ENCODE measurements around the gene TLR7.

The TLR7 gene

DNA sequence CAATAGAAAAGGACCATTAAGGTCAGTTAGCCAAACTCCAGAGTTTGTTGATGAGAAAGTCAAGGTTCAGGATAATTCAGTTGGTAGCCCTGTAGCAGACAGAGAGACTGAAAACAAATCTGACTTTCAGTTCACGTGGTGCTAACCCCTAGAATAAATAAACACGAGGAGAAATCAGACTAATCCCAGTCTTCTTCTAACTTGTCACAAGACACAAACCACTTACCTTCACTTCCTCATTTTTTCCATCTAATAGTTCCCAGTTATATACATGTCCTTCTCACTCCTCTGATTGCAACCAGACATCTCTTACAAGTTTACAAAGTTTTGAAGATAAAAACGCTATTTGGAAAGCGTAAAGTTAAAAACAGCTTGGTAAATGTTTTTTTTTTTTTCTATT is 7.7 kb downstream of the TLR7 start:
- TF ChIP-seq, protein P1, sequence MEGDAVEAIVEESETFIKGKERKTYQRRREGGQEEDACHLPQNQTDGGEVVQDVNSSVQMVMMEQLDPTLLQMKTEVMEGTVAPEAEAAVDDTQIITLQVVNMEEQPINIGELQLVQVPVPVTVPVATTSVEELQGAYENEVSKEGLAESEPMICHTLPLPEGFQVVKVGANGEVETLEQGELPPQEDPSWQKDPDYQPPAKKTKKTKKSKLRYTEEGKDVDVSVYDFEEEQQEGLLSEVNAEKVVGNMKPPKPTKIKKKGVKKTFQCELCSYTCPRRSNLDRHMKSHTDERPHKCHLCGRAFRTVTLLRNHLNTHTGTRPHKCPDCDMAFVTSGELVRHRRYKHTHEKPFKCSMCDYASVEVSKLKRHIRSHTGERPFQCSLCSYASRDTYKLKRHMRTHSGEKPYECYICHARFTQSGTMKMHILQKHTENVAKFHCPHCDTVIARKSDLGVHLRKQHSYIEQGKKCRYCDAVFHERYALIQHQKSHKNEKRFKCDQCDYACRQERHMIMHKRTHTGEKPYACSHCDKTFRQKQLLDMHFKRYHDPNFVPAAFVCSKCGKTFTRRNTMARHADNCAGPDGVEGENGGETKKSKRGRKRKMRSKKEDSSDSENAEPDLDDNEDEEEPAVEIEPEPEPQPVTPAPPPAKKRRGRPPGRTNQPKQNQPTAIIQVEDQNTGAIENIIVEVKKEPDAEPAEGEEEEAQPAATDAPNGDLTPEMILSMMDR (IDR thresholded peaks at IDR 0.05; ENCODE audit: low read depth, low read length) = no peak

DNA sequence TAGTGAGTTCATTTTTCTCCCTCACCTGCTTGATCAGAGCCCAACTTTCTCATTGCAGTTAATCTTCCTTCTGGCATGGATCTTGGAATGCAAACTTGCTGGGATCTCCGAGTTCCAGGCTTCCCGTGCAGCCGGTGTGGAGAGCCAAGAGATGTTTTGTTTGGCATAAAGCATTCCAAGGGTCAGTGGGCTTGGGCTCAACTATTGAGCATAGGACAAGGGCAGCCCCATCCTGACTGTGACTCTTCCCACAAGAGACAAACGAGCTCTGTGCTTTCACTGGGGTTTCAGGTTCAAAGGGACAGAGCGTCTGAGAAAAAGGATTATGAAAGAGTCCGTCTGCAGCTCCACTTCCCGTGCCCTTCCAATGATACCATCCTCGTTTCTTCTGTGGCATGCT is 10.5 kb downstream of the TLR7 start:
- TF ChIP-seq, protein P1 (IDR thresholded peaks at IDR 0.05; ENCODE audit: low read depth, low read length) = no peak
- no peak overlapping the region for H3K4me3 ChIP-seq (ENCODE audit: low read depth, low read length)

More for the DNA sequence above, 7.7 kb downstream of the TLR7 start:
- no peak overlapping the region for H3K4me3 ChIP-seq (ENCODE audit: low read depth, low read length)

DNA sequence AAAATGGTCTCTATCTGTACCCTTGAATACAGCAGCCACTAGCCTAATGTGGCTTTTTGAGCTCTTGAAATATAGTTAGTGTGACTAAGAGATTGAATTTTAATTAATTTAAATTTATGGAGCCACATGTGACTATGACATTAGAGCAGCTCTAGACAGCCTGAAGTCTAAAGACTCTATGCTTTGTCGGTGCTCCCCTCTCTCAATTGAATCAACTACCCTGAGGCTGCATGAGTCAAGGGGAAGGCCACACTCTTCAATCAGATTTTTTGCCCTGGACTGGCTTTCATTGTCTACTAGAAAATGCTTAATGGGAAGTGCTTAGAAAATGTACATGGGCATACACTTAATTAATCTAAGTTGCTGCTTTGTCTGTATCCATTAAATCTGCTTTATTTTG is 11.7 kb downstream of the TLR7 start:
- TF ChIP-seq, protein P1 (IDR thresholded peaks at IDR 0.05; ENCODE audit: low read depth, low read length) = no peak

DNA sequence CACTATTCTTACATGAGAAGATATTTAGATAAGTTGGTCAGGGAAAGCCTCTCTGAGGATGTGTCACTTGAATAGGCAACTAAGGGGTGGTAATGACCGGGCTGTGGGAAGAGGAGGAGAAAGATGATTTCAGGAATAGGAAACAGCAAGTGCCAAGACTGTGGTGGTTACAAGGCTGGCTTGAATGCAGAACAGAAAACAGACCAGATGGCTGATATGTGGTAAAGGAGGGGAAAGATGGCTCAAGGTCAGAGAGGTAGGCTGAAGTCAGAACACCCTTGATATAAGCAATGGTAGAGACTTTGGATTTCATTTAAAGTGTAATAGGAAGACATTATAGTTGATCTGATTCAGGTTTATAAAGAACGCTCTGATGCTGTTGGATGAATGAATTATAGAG is 15.0 kb downstream of the TLR7 start:
- TF ChIP-seq, protein P1 (IDR thresholded peaks at IDR 0.05; ENCODE audit: low read depth, low read length) = no peak
- H3K4me3 ChIP-seq (ENCODE audit: low read depth, low read length) = no peak overlapping the region

More for the DNA sequence above, 11.7 kb downstream of the TLR7 start:
- no peak overlapping the region for H3K4me3 ChIP-seq (ENCODE audit: low read depth, low read length)

DNA sequence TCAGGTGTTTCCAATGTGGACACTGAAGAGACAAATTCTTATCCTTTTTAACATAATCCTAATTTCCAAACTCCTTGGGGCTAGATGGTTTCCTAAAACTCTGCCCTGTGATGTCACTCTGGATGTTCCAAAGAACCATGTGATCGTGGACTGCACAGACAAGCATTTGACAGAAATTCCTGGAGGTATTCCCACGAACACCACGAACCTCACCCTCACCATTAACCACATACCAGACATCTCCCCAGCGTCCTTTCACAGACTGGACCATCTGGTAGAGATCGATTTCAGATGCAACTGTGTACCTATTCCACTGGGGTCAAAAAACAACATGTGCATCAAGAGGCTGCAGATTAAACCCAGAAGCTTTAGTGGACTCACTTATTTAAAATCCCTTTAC is 18.6 kb downstream of the TLR7 start:
- no peak overlapping the region for H3K4me3 ChIP-seq (ENCODE audit: low read depth, low read length)
- TF ChIP-seq, protein P1 (IDR thresholded peaks at IDR 0.05; ENCODE audit: low read depth, low read length) = no peak

DNA sequence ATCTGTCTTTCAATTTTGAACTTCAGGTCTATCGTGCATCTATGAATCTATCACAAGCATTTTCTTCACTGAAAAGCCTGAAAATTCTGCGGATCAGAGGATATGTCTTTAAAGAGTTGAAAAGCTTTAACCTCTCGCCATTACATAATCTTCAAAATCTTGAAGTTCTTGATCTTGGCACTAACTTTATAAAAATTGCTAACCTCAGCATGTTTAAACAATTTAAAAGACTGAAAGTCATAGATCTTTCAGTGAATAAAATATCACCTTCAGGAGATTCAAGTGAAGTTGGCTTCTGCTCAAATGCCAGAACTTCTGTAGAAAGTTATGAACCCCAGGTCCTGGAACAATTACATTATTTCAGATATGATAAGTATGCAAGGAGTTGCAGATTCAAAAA is 19.7 kb downstream of the TLR7 start:
- TF ChIP-seq, protein P1 (IDR thresholded peaks at IDR 0.05; ENCODE audit: low read depth, low read length) = no peak
- no peak overlapping the region for H3K4me3 ChIP-seq (ENCODE audit: low read depth, low read length)

DNA sequence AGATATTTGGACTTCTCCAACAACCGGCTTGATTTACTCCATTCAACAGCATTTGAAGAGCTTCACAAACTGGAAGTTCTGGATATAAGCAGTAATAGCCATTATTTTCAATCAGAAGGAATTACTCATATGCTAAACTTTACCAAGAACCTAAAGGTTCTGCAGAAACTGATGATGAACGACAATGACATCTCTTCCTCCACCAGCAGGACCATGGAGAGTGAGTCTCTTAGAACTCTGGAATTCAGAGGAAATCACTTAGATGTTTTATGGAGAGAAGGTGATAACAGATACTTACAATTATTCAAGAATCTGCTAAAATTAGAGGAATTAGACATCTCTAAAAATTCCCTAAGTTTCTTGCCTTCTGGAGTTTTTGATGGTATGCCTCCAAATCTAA is 20.3 kb downstream of the TLR7 start:
- no peak overlapping the region for H3K4me3 ChIP-seq (ENCODE audit: low read depth, low read length)
- TF ChIP-seq, protein P1 (IDR thresholded peaks at IDR 0.05; ENCODE audit: low read depth, low read length) = no peak
